ENCODE measurements around the gene ARNT2. TPM values are rescaled to one million over a fixed set of nuclear protein-coding genes. Genes with fewer than 3 reads are reported as not detected.

ARNT2 gene
- total and polyA plus RNA-seq, 2 of the 13 experiments (the other 11 are each of a cell fraction or from before 2014, with no cell fraction given), result 0.69 to 1.7 TPM

- TF ChIP-seq, protein P1, sequence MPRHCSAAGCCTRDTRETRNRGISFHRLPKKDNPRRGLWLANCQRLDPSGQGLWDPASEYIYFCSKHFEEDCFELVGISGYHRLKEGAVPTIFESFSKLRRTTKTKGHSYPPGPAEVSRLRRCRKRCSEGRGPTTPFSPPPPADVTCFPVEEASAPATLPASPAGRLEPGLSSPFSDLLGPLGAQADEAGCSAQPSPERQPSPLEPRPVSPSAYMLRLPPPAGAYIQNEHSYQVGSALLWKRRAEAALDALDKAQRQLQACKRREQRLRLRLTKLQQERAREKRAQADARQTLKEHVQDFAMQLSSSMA (CRISPR knock-in tag; IDR thresholded peaks at IDR 0.05), result no peak
- TF ChIP-seq MIER2 (CRISPR knock-in tag; IDR thresholded peaks at IDR 0.05) (no peak), ZNF230 (CRISPR knock-in tag; IDR thresholded peaks at IDR 0.05) (no peak)
These were observed 226.8 kb downstream of the ARNT2 start (continued) for GRCh38 chr15:80630981-80631380.

GRCh38 chr15:80633221-80633620 lies 229.0 kb downstream of the ARNT2 start:
- Histone ChIP-seq H3K9me3 (ENCODE audit: low read length) (no peaks in the 10 kb centered on the region), H3K27me3 (ENCODE audit: control insufficient read depth in 1 of 2, insufficient read depth in 2 of 2, low read length in 2 of 2) (peaks cover 3% of the 10 kb centered on the region in 2 experiments; a peak in 2 of 5 replicates), H4K20me1 (ENCODE audit: insufficient read depth, low read length) (no peaks in the 10 kb centered on the region; the same call in 1 of the 2 replicates), H3K4me1 (ENCODE audit: insufficient read depth, low read length) (no peaks in the 10 kb centered on the region), H2AFZ (ENCODE audit: low read length) (no peak overlapping the region), H3K79me2 (ENCODE audit: insufficient read depth, low read length) (no peaks in the 10 kb centered on the region), H3K36me3 (replicated peaks in 1 of 2; ENCODE audit: control insufficient read depth in 1 of 2, insufficient read depth in 2 of 2, low read length in 2 of 2) (no peaks in the 10 kb centered on the region), H3K27ac (ENCODE audit: extremely low read length, insufficient read depth, low read length) (no peak overlapping the region), H3K4me3 (replicated peaks in 1 of 3; ENCODE audit: insufficient read depth in 1 of 3, low read depth in 2 of 3, low read length in 3 of 3) (no peak overlapping the region), H3K4me2 (ENCODE audit: low read depth, low read length) (no peak overlapping the region), H3K9ac (ENCODE audit: insufficient read depth, low read depth, low read length) (no peak overlapping the region)
- POLR2A ChIA-PET, result no interaction called here
- CTCF ChIA-PET (ENCODE audit: low intra/inter-chr PET ratio, low total read pairs), result no interaction called here
- intact Hi-C loops (cut with micrococcal nuclease; ENCODE audit: unreplicated experiment), result no loop called here
- TF ChIP-seq MED8 (CRISPR knock-in tag; IDR thresholded peaks at IDR 0.05; ENCODE audit: insufficient replicate concordance), result no peak
- in situ Hi-C loops (cut with HindIII; ENCODE audit: extremely low pct_ligation_motif_present, low pct_unique_long_range_greater_than_20kb), result no loop called here
- ATAC-seq (no peak), DNase-seq (ENCODE audit: low spot score) (no peak), FAIRE-seq (no peak)
- no TSS peak for BruUV-seq (replicated peaks)

- DNase-seq (ENCODE audit: low spot score) (no peak), FAIRE-seq (no peak), ATAC-seq (no peak)
- BruUV-seq (replicated peaks), result no TSS peak
- no peak overlapping the region for H2AFZ ChIP-seq (ENCODE audit: low read length)
- H3K4me1 ChIP-seq (ENCODE audit: insufficient read depth, low read length), result no peaks in the 10 kb centered on the region
- no peaks in the 10 kb centered on the region for H3K79me2 ChIP-seq (ENCODE audit: insufficient read depth, low read length)
- H3K4me3 ChIP-seq (replicated peaks in 1 of 3; ENCODE audit: insufficient read depth in 1 of 3, low read depth in 2 of 3, low read length in 3 of 3), result no peak overlapping the region
- H3K9ac ChIP-seq (ENCODE audit: insufficient read depth, low read depth, low read length), result no peak overlapping the region
- no peaks in the 10 kb centered on the region for H3K9me3 ChIP-seq (ENCODE audit: low read length)
- ChIA-PET CTCF (ENCODE audit: low intra/inter-chr PET ratio, low total read pairs) (no interaction called here), POLR2A (no interaction called here)
- H3K4me2 ChIP-seq (ENCODE audit: low read depth, low read length), result no peak overlapping the region
- H4K20me1 ChIP-seq (ENCODE audit: insufficient read depth, low read length), result no peaks in the 10 kb centered on the region; the same call in 1 of the 2 replicates
- intact Hi-C loops (cut with micrococcal nuclease; ENCODE audit: unreplicated experiment), result no loop called here
- peaks cover 3% of the 10 kb centered on the region in 2 experiments; a peak in 3 of 5 replicates for H3K27me3 ChIP-seq (ENCODE audit: control insufficient read depth in 1 of 2, insufficient read depth in 2 of 2, low read length in 2 of 2)
- 21% methylated on average over 4 of the region's 5 CpGs for WGBS (ENCODE audit: low lambda C conversion rate)
- TF ChIP-seq ZNF512 (CRISPR knock-in tag; IDR thresholded peaks at IDR 0.05) (no peak), ZNF34 (CRISPR knock-in tag; IDR thresholded peaks at IDR 0.05; ENCODE audit: borderline replicate concordance) (no peak), NR1H2 (CRISPR knock-in tag; IDR thresholded peaks at IDR 0.05; ENCODE audit: borderline replicate concordance, low read depth) (no peak), RFX5 (IDR thresholded peaks at IDR 0.05; ENCODE audit: low read depth, low read length) (no peak), JARID2 (CRISPR knock-in tag; IDR thresholded peaks at IDR 0.05; ENCODE audit: insufficient replicate concordance) (no peak), NCOA2 (CRISPR knock-in tag; IDR thresholded peaks at IDR 0.05) (no peak), ZNF3 (CRISPR knock-in tag; IDR thresholded peaks at IDR 0.05) (no peak), MAZ (IDR thresholded peaks at IDR 0.05; ENCODE audit: borderline replicate concordance, low read depth, low read length) (no peak), MAZ (CRISPR knock-in tag; IDR thresholded peaks at IDR 0.05; ENCODE audit: low read depth) (no peak), HNRNPUL1 (IDR thresholded peaks at IDR 0.05; ENCODE audit: low read depth, low read length) (no peak)
- in situ Hi-C loops (cut with HindIII; ENCODE audit: extremely low pct_ligation_motif_present, low pct_unique_long_range_greater_than_20kb), result no loop called here
- H3K36me3 ChIP-seq (replicated peaks in 1 of 2; ENCODE audit: control insufficient read depth in 1 of 2, insufficient read depth in 2 of 2, low read length in 2 of 2), result no peaks in the 10 kb centered on the region
- H3K27ac ChIP-seq (ENCODE audit: extremely low read length, insufficient read depth, low read length), result no peak overlapping the region
These were observed 231.8 kb downstream of the ARNT2 start for GRCh38 chr15:80635953-80636352.

Data from HepG2 (cell line).